Neuronal stem cell (in vitro differentiated cells): Measurements from ENCODE around the gene BTN2A1.

ENCODE experiments used
- DNase-seq: peaks from one replicate; pipeline ENCODE4 v3.0.0-alpha.2; 2013; ENCODE audit warnings: low spot score
- H2AFZ ChIP-seq: one replicate; pipeline ENCODE4 v1.6.1; 2013; ENCODE audit warnings: mild to moderate bottlenecking, low read length, inconsistent platforms
- H2AK5ac ChIP-seq: 2 replicates; pipeline ENCODE4 v1.6.1; 2013; ENCODE audit warnings: low read depth, mild to moderate bottlenecking, inconsistent platforms, low read length, moderate library complexity, mixed read lengths
- H2BK120ac ChIP-seq: 2 replicates; pipeline ENCODE4 v1.6.1; 2013; ENCODE audit warnings: low read depth, mild to moderate bottlenecking, inconsistent platforms, low read length, moderate library complexity, mixed read lengths
- H2BK12ac ChIP-seq: one replicate; pipeline ENCODE4 v1.6.1; 2013; ENCODE audit warnings: low read length, inconsistent platforms
- H2BK15ac ChIP-seq: 2 replicates; pipeline ENCODE4 v1.6.1; 2013; ENCODE audit warnings: mild to moderate bottlenecking, low read length, inconsistent platforms, mixed read lengths
- H2BK5ac ChIP-seq: one replicate; pipeline ENCODE4 v1.6.1; 2013; ENCODE audit warnings: inconsistent platforms, mild to moderate bottlenecking, low read length, moderate library complexity
- H3K14ac ChIP-seq: one replicate; pipeline ENCODE4 v1.6.1; 2013; ENCODE audit warnings: low read length, inconsistent platforms
- H3K18ac ChIP-seq: 2 replicates; pipeline ENCODE4 v1.6.1; 2013; ENCODE audit warnings: low read length, inconsistent platforms
- H3K23ac ChIP-seq: 2 replicates; pipeline ENCODE4 v1.6.1; 2013; ENCODE audit warnings: low read depth, mild to moderate bottlenecking, mixed read lengths, low read length, inconsistent platforms; ENCODE audit not compliant: poor library complexity
- H3K27ac ChIP-seq: replicated peaks from 3 replicates; pipeline ENCODE4 v1.5.1; 2013; ENCODE audit warnings: low read length, inconsistent platforms
- H3K27me3 ChIP-seq, 3 experiments: 2 replicates each; pipeline ENCODE4 v1.6.1; 2013; ENCODE audit warnings: low read length in 3 of 3, mild to moderate bottlenecking in 2 of 3, inconsistent platforms in 1 of 3, low read depth in 1 of 3, mixed read lengths in 1 of 3, moderate library complexity in 1 of 3; ENCODE audit not compliant: control insufficient read depth in 3 of 3, insufficient read depth in 3 of 3
- H3K36me3 ChIP-seq, 2 donors: replicated peaks in 1 of 2; 2 replicates each; pipeline ENCODE4 v1.6.1; 2013; ENCODE audit warnings: low read length in 2 of 2; ENCODE audit not compliant: control insufficient read depth in 2 of 2, insufficient read depth in 2 of 2
- H3K4ac ChIP-seq: 2 replicates; pipeline ENCODE4 v1.6.1; 2013; ENCODE audit warnings: inconsistent platforms, mild to moderate bottlenecking, low read length, moderate library complexity
- H3K4me1 ChIP-seq, 2 donors: 1 replicate in 1 of 2; 2 replicates in 1 of 2; pipeline ENCODE4 v1.6.1; 2013; ENCODE audit warnings: low read length in 2 of 2, low read depth in 1 of 2; ENCODE audit not compliant: control insufficient read depth in 2 of 2, insufficient read depth in 1 of 2
- H3K4me2 ChIP-seq: one replicate; pipeline ENCODE4 v1.6.1; 2013; ENCODE audit warnings: mild to moderate bottlenecking, low read length, inconsistent platforms; ENCODE audit not compliant: insufficient read depth, poor library complexity, severe bottlenecking
- H3K4me3 ChIP-seq, 2 donors: 2 replicates each; pipeline ENCODE4 v1.5.1; 2013; ENCODE audit warnings: low read length in 2 of 2, mild to moderate bottlenecking in 2 of 2, inconsistent platforms in 1 of 2, moderate library complexity in 1 of 2
- H3K79me1 ChIP-seq: one replicate; pipeline ENCODE4 v1.6.1; 2013; ENCODE audit warnings: low read depth, mild to moderate bottlenecking, inconsistent platforms, low read length, moderate library complexity
- H3K9ac ChIP-seq: one replicate; pipeline ENCODE4 v1.6.1; 2013; ENCODE audit warnings: mild to moderate bottlenecking, low read depth, low read length, inconsistent platforms; ENCODE audit not compliant: poor library complexity
- H3K9me3 ChIP-seq, 2 donors: replicated peaks in 1 of 2; 2 replicates each; pipeline versions ENCODE3 to v1.6.1; 2013; ENCODE audit warnings: low read length in 2 of 2, mild to moderate bottlenecking in 2 of 2, inconsistent platforms in 1 of 2, low read depth in 1 of 2, mixed read lengths in 1 of 2, moderate library complexity in 1 of 2; ENCODE audit not compliant: control insufficient read depth in 2 of 2, insufficient read depth in 1 of 2
- H4K8ac ChIP-seq: one replicate; pipeline ENCODE4 v1.6.1; 2013; ENCODE audit warnings: low read depth, mild to moderate bottlenecking, inconsistent platforms, low read length, moderate library complexity
- H4K91ac ChIP-seq: one replicate; pipeline ENCODE4 v1.6.1; 2013; ENCODE audit warnings: low read length, low read depth, mild to moderate bottlenecking, inconsistent platforms; ENCODE audit not compliant: poor library complexity
- WGBS, 2 donors: extraction: QIAGEN DNeasy Blood & Tissue Kit; methylation state at CpG; one replicate each; pipeline ENCODE4 v1.1.7; 2013; ENCODE audit warnings: missing lambda C conversion rate in 2 of 2, mixed read lengths in 1 of 2; ENCODE audit not compliant: insufficient read length in 2 of 2, insufficient replicate concordance in 1 of 2; ENCODE audit errors: extremely low coverage in 2 of 2; 5-methylcytosine and 5-hydroxymethylcytosine counted together

The BTN2A1 gene

GRCh38 chr6:26493258-26493657 is 35.5 kb downstream of the BTN2A1 start:
- H3K4me3 ChIP-seq, result no peak overlapping the region

GRCh38 chr6:26494117-26494516 is 36.4 kb downstream of the BTN2A1 start:
- Histone ChIP-seq H3K9ac (no peak overlapping the region), H3K4ac (no peak overlapping the region), H3K23ac (no peak overlapping the region), H2BK120ac (no peak overlapping the region), H2AFZ (no peak overlapping the region), H2AK5ac (no peak overlapping the region), H4K91ac (no peak overlapping the region), H3K18ac (no peak overlapping the region), H3K36me3 (no peaks in the 10 kb centered on the region), H3K27me3 (peaks cover 0 to 54% (median 2%) of the 10 kb centered on the region in 3 experiments), H2BK5ac (no peak overlapping the region), H2BK12ac (no peak overlapping the region), H3K14ac (no peak overlapping the region), H3K4me2 (no peak overlapping the region), H3K4me3 (peak overlapping the region in 1 of 2 donors; percentile 16), H3K4me1 (no peaks in the 10 kb centered on the region), H3K9me3 (no peaks in the 10 kb centered on the region), H3K27ac (no peak overlapping the region), H3K79me1 (no peaks in the 10 kb centered on the region), H2BK15ac (no peak overlapping the region), H4K8ac (no peak overlapping the region)
- DNase-seq, result no peak
- WGBS, 2 donors, result 100% methylated on average over 1 of the region's 3 CpGs; no CpG with 5 or more reads in 1 of the 2 donors

More at GRCh38 chr6:26493258-26493657, 35.5 kb downstream of the BTN2A1 start:
- H3K14ac ChIP-seq, result no peak overlapping the region
- no peak overlapping the region for H4K91ac ChIP-seq
- no peak overlapping the region for H3K23ac ChIP-seq
- WGBS, 2 donors, result no CpG with 5 or more reads among the region's 2 CpGs
- H3K4ac ChIP-seq, result no peak overlapping the region
- no peak overlapping the region for H2BK15ac ChIP-seq
- H2BK12ac ChIP-seq, result no peak overlapping the region
- H3K9ac ChIP-seq, result no peak overlapping the region
- no peak overlapping the region for H3K18ac ChIP-seq
- no peak overlapping the region for H2AFZ ChIP-seq
- H2BK5ac ChIP-seq, result no peak overlapping the region
- H3K4me2 ChIP-seq, result no peak overlapping the region
- H3K27me3 ChIP-seq, result peaks cover 0 to 48% (median 2%) of the 10 kb centered on the region in 3 experiments
- H3K4me1 ChIP-seq, result no peaks in the 10 kb centered on the region
- H4K8ac ChIP-seq, result no peak overlapping the region
- no peaks in the 10 kb centered on the region for H3K79me1 ChIP-seq
- H2AK5ac ChIP-seq, result no peak overlapping the region
- no peaks in the 10 kb centered on the region for H3K36me3 ChIP-seq
- DNase-seq, result no peak
- no peak overlapping the region for H2BK120ac ChIP-seq
- H3K9me3 ChIP-seq, result no peaks in the 10 kb centered on the region
- no peak overlapping the region for H3K27ac ChIP-seq

- Histone ChIP-seq H4K91ac (no peak overlapping the region), H3K27ac (no peak overlapping the region), H3K23ac (no peak overlapping the region), H3K4me2 (no peak overlapping the region), H3K9me3 (no peaks in the 10 kb centered on the region), H2AK5ac (no peak overlapping the region), H3K4me3 (no peak overlapping the region), H3K4me1 (no peaks in the 10 kb centered on the region), H2BK5ac (no peak overlapping the region), H4K8ac (no peak overlapping the region), H2AFZ (no peak overlapping the region), H3K9ac (no peak overlapping the region), H2BK15ac (no peak overlapping the region), H3K36me3 (no peaks in the 10 kb centered on the region), H3K14ac (no peak overlapping the region), H3K4ac (no peak overlapping the region), H3K18ac (no peak overlapping the region), H2BK12ac (no peak overlapping the region), H3K27me3 (peaks cover 2 to 65% (median 2%) of the 10 kb centered on the region in 3 experiments), H2BK120ac (no peak overlapping the region), H3K79me1 (no peaks in the 10 kb centered on the region)
- no peak for DNase-seq
- WGBS, 2 donors, result no CpG with 5 or more reads among the region's 1 CpG
Observed at GRCh38 chr6:26495281-26495680, 37.5 kb downstream of the BTN2A1 start.

GRCh38 chr6:26497610-26498009 is 39.9 kb downstream of the BTN2A1 start:
- Histone ChIP-seq H4K8ac (no peak overlapping the region), H3K79me1 (no peaks in the 10 kb centered on the region), H4K91ac (no peak overlapping the region), H2BK15ac (no peak overlapping the region), H3K4me3 (no peak overlapping the region), H3K4ac (no peak overlapping the region), H3K18ac (no peak overlapping the region), H3K14ac (no peak overlapping the region), H2AK5ac (no peak overlapping the region), H3K27me3 (peaks cover 4 to 70% (median 19%) of the 10 kb centered on the region in 3 experiments), H2BK12ac (no peak overlapping the region), H3K27ac (no peak overlapping the region), H3K9me3 (peaks cover 3 to 8% of the 10 kb centered on the region in 2 donors), H3K36me3 (no peaks in the 10 kb centered on the region), H3K9ac (no peak overlapping the region), H2BK120ac (no peak overlapping the region), H2AFZ (no peak overlapping the region), H3K23ac (no peak overlapping the region), H2BK5ac (no peak overlapping the region), H3K4me2 (no peak overlapping the region), H3K4me1 (peaks cover 0 to 7% of the 10 kb centered on the region in 2 donors)
- no CpG with 5 or more reads among the region's 4 CpGs for WGBS, 2 donors
- DNase-seq, result no peak
